Stimulated activated naive B cell treated with anti-CD40 and anti-IgM and Interleukin-4, amounts not matched to agents 10 μg/mL and 1 μg/mL and 100 μg/mL, for 72 hours (primary cell): ENCODE results near the gene TTLL8.

Experiments
- ATAC-seq, 2 donors: fragments of 150-1000 bp; cut with Tn5 transposase; replicated peaks; 2 replicates each; pipeline ENCODE4 v1.10.0; 2021; ENCODE audit warnings: moderate library complexity in 1 of 2
- DNase-seq: peaks from one replicate; pipeline ENCODE4 v3.0.0; 2021
- H3K27ac Mint-ChIP-seq: one replicate; pipeline ENCODE4 v1.8.0; 2022; ENCODE audit warnings: mild to moderate bottlenecking, mixed read lengths
- H3K27me3 Mint-ChIP-seq, 2 donors: one replicate each; pipeline ENCODE4 v1.8.0; 2022; ENCODE audit warnings: mixed read lengths in 2 of 2
- H3K36me3 Mint-ChIP-seq, 2 donors: one replicate each; pipeline ENCODE4 v1.8.0; 2022; ENCODE audit warnings: mixed read lengths in 2 of 2, mild to moderate bottlenecking in 1 of 2
- H3K4me1 Mint-ChIP-seq, 2 donors: one replicate each; pipeline ENCODE4 v1.8.0; 2022; ENCODE audit warnings: mixed read lengths in 2 of 2, mild to moderate bottlenecking in 1 of 2
- H3K4me3 Mint-ChIP-seq, 2 donors: one replicate each; pipeline ENCODE4 v1.8.0; 2022; ENCODE audit warnings: mild to moderate bottlenecking in 2 of 2, mixed read lengths in 2 of 2, moderate library complexity in 1 of 2
- H3K9me3 Mint-ChIP-seq, 2 donors: one replicate each; pipeline ENCODE4 v1.8.0; 2022; ENCODE audit warnings: mixed read lengths in 2 of 2, mild to moderate bottlenecking in 1 of 2

TTLL8 gene

DNA sequence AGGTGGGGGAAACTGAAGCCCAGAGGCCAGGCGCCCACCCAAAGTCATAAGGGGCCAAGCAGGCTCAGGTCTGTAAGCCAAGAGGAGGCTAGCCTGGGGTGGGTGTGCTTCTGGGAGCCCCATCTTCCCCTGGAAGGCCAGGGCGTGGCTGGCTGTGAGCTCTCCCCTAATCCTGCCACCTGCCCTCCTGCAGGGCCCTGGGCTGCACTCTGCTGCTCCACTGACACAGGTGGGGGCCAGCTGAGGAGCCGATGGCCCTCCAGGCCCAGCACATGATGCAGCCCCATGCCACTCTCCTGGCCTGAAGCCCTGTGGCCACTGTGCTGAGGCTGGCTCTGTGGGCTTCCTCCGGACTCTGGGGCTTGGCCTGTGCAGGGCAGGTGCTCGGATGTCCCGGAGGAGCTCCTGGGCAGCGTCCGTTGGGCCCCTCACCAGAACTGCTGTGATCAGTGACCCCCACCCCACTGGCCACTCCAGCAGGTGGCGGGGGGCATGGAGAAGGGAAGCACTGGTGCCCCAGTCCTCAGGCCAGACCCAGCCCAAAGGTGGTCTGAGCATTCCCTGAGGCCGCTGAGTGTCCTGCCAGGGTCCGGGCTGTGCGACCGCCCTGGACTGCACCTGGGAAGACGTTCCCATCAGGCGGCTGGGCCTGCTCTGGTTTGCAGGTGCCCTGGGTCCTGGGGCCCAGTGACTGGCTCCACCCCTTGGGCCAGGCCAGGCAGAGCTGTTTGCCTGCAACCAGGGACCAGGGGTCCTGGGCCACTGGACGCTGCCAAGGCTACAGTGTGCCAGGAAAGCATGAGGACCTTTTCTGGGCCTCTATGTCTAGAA lies 89.1 kb downstream of the TTLL8 start:
- Mint-ChIP-seq H3K4me3 (no peak overlapping the region), H3K36me3 (peaks cover 7 to 22% of the 10 kb centered on the region in 2 donors), H3K27ac (peak overlapping the region; percentile 69), H3K4me1 (peaks cover 40 to 68% of the 10 kb centered on the region in 2 donors), H3K27me3 (no peaks in the 10 kb centered on the region), H3K9me3 (no peaks in the 10 kb centered on the region)
- ATAC-seq = no peak
- DNase-seq = peak; percentile 16
